ENCODE results near the gene KCNT2. TPM values are rescaled to one million over a fixed set of nuclear protein-coding genes. Genes with fewer than 3 reads are reported as not detected.

KCNT2 gene
- total and polyA plus RNA-seq, 10 of the 15 experiments (the other 5 are each of a cell fraction or from before 2014, with no cell fraction given) = not detected

GRCh38 chr1:196651637-196652215 lies 43.5 kb upstream of the KCNT2 start, which contains the start of gene CFH:
TSS of gene CFH (plus strand) at chr1:196652043. CDS start at chr1:196652118, 75 bp downstream.
- WGBS (ENCODE audit: insufficient coverage, insufficient replicate concordance, low lambda C conversion rate, missing lambda C conversion rate) = 3% methylated on average over 5 of the region's 5 CpGs
- Histone ChIP-seq H4K20me1 (ENCODE audit: control insufficient read depth, insufficient read depth) (no peaks in the 10 kb centered on the region), H3K27me3 (replicated peaks in 1 of 2; ENCODE audit: control insufficient read depth in 2 of 2, insufficient read depth in 2 of 2, low read length in 1 of 2) (no peaks in the 10 kb centered on the region), H3K27ac (ENCODE audit: control insufficient read depth, insufficient read depth) (no peak within 1 kb of the TSS), H3K79me2 (ENCODE audit: control insufficient read depth, insufficient read depth, low read length) (no peaks in the 10 kb centered on the region), H3K4me3 (no peak within 1 kb of the TSS), H3K4me1 (ENCODE audit: control insufficient read depth, insufficient read depth, low read length) (no peaks in the 10 kb centered on the region), H3K4me2 (ENCODE audit: control insufficient read depth, insufficient read depth) (no peak within 1 kb of the TSS), H3K9me3 (replicated peaks; ENCODE audit: control insufficient read depth, insufficient read depth, low read length) (no peaks in the 10 kb centered on the region), H3K36me3 (ENCODE audit: control insufficient read depth in 2 of 2, insufficient read depth in 2 of 2, low read length in 1 of 2) (no peaks in the 10 kb centered on the region), H3K9ac (ENCODE audit: control insufficient read depth, insufficient read depth, low read length) (no peak within 1 kb of the TSS), H2AFZ (ENCODE audit: control insufficient read depth, low read depth, low read length) (no peak within 1 kb of the TSS)
- ChIA-PET RAD21 (ENCODE audit: unreplicated experiment) (no interaction called here), SMC1A (ENCODE audit: uncharacterized antibody, unreplicated experiment) (no interaction called here), POLR2A (no interaction called here), CTCF (no interaction called here)
- TF ChIP-seq KAT2A (conservative IDR thresholded peaks at IDR 0.05; ENCODE audit: control insufficient read depth, low read depth, low read length) (no peak), NFXL1 (IDR thresholded peaks at IDR 0.05; ENCODE audit: borderline replicate concordance) (no peak), RELA (IDR thresholded peaks at IDR 0.05; ENCODE audit: borderline replicate concordance, partially characterized antibody) (no peak), CEBPB (IDR thresholded peaks at IDR 0.05; ENCODE audit: borderline replicate concordance in 1 of 2, low read depth in 2 of 2, low read length in 2 of 2) (no peak), SREBF1 (IDR thresholded peaks at IDR 0.05; ENCODE audit: low read length) (no peak), SP1 (IDR thresholded peaks at IDR 0.05; ENCODE audit: low read depth, low read length) (no peak), TAF1 (IDR thresholded peaks at IDR 0.05; ENCODE audit: borderline replicate concordance, low read depth, low read length) (no peak)
- intact Hi-C loops (cut with micrococcal nuclease; ENCODE audit: unreplicated experiment) (no loop called here), in situ Hi-C loops (cut with MboI) (loop anchor here (25.0 kb wide), 1 partner anchor 339 kb away; no protein-coding TSS in a partner anchor)
- ATAC-seq (no peak), DNase-seq (ENCODE audit: low read depth, low spot score) (no peak), FAIRE-seq (no peak)
- no TSS peak for BruUV-seq (replicated peaks)

GRCh38 chr1:196651079-196651478 lies 42.8 kb upstream of the KCNT2 start:
- Histone ChIP-seq H3K27ac (ENCODE audit: control insufficient read depth, insufficient read depth) (no peak overlapping the region), H3K4me3 (no peak overlapping the region), H3K4me1 (ENCODE audit: control insufficient read depth, insufficient read depth, low read length) (no peaks in the 10 kb centered on the region), H3K27me3 (replicated peaks in 1 of 2; ENCODE audit: control insufficient read depth in 2 of 2, insufficient read depth in 2 of 2, low read length in 1 of 2) (no peaks in the 10 kb centered on the region), H3K9ac (ENCODE audit: control insufficient read depth, insufficient read depth, low read length) (no peak overlapping the region), H3K4me2 (ENCODE audit: control insufficient read depth, insufficient read depth) (no peak overlapping the region), H4K20me1 (ENCODE audit: control insufficient read depth, insufficient read depth) (no peaks in the 10 kb centered on the region), H3K9me3 (replicated peaks; ENCODE audit: control insufficient read depth, insufficient read depth, low read length) (no peaks in the 10 kb centered on the region), H3K36me3 (ENCODE audit: control insufficient read depth in 2 of 2, insufficient read depth in 2 of 2, low read length in 1 of 2) (no peaks in the 10 kb centered on the region), H3K79me2 (ENCODE audit: control insufficient read depth, insufficient read depth, low read length) (no peaks in the 10 kb centered on the region), H2AFZ (ENCODE audit: control insufficient read depth, low read depth, low read length) (no peak overlapping the region)
- DNase-seq (ENCODE audit: low read depth, low spot score) (no peak), ATAC-seq (no peak), FAIRE-seq (no peak)
- intact Hi-C loops (cut with micrococcal nuclease; ENCODE audit: unreplicated experiment) = no loop called here
- BruUV-seq (replicated peaks) = no TSS peak
- WGBS (ENCODE audit: insufficient coverage, insufficient replicate concordance, low lambda C conversion rate, missing lambda C conversion rate) = 32% methylated on average over 3 of the region's 3 CpGs
- RAD21 ChIA-PET (ENCODE audit: unreplicated experiment) = no interaction called here
- POLR2A ChIA-PET = no interaction called here
- SMC1A ChIA-PET (ENCODE audit: uncharacterized antibody, unreplicated experiment) = no interaction called here
- in situ Hi-C loops (cut with MboI) = loop anchor here (25.0 kb wide), 1 partner anchor 339 kb away; no protein-coding TSS in a partner anchor
- CTCF ChIA-PET = no interaction called here
- TF ChIP-seq NFIC (IDR thresholded peaks at IDR 0.05; ENCODE audit: low read depth, low read length) (no peak), MXI1 (IDR thresholded peaks at IDR 0.05; ENCODE audit: low read depth, low read length) (no peak), IKZF2 (IDR thresholded peaks at IDR 0.05) (no peak), NRF1 (conservative IDR thresholded peaks at IDR 0.05; ENCODE audit: low read depth, low read length) (no peak), PRDM15 (CRISPR knock-in tag; IDR thresholded peaks at IDR 0.05) (no peak), NKRF (conservative IDR thresholded peaks at IDR 0.05) (no peak)

Data from GM12878 (cell line).